Jurkat, Clone E6-1 (cell line): ENCODE data around the gene DYSF.

ENCODE experiments used
- DNase-seq: peaks from one replicate; pipeline ENCODE4 v3.0.0-alpha.2; 2011; ENCODE audit warnings: low read depth, low spot score
- H3K4me3 ChIP-seq: 2 replicates; pipeline ENCODE4 v1.5.1; 2011; ENCODE audit warnings: mild to moderate bottlenecking, low read length, control low read depth, moderate library complexity

Gene DYSF

GRCh38 chr2:71716697-71717624 lies 263.6 kb downstream of the DYSF start:
- no peak overlapping the region for H3K4me3 ChIP-seq
- no peak for DNase-seq

- DNase-seq: no peak
- no peak overlapping the region for H3K4me3 ChIP-seq
Measured at GRCh38 chr2:71718686-71719085, 265.3 kb downstream of the DYSF start.

- DNase-seq: no peak
- no peak overlapping the region for H3K4me3 ChIP-seq
Measured at GRCh38 chr2:71719520-71720282, 266.3 kb downstream of the DYSF start.

GRCh38 chr2:71720283-71720560 lies 266.9 kb downstream of the DYSF start:
- no peak overlapping the region for H3K4me3 ChIP-seq
- DNase-seq: no peak

- no peak overlapping the region for H3K4me3 ChIP-seq
- DNase-seq: no peak
Measured at GRCh38 chr2:71720596-71721361, 267.4 kb downstream of the DYSF start.

- no peak for DNase-seq
- H3K4me3 ChIP-seq: no peak overlapping the region
Measured at GRCh38 chr2:71721362-71721665, 268.0 kb downstream of the DYSF start.

GRCh38 chr2:71721669-71722068 lies 268.3 kb downstream of the DYSF start:
- no peak for DNase-seq
- H3K4me3 ChIP-seq: no peak overlapping the region

GRCh38 chr2:71722286-71722685 lies 268.9 kb downstream of the DYSF start:
- H3K4me3 ChIP-seq: no peak overlapping the region
- DNase-seq: no peak

- no peak for DNase-seq
Measured at GRCh38 chr2:71724793-71725192, 271.4 kb downstream of the DYSF start.

GRCh38 chr2:71725836-71726235 lies 272.5 kb downstream of the DYSF start:
- no peak overlapping the region for H3K4me3 ChIP-seq
- DNase-seq: no peak

More at GRCh38 chr2:71724793-71725192, 271.4 kb downstream of the DYSF start:
- no peak overlapping the region for H3K4me3 ChIP-seq

GRCh38 chr2:71727562-71727961 lies 274.2 kb downstream of the DYSF start:
- no peak overlapping the region for H3K4me3 ChIP-seq
- DNase-seq: no peak

- no peak for DNase-seq
- no peak overlapping the region for H3K4me3 ChIP-seq
Measured at GRCh38 chr2:71728036-71728435, 274.7 kb downstream of the DYSF start.

GRCh38 chr2:71730785-71731383 lies 277.5 kb downstream of the DYSF start:
- H3K4me3 ChIP-seq: no peak overlapping the region
- no peak for DNase-seq

GRCh38 chr2:71734620-71735019 lies 281.3 kb downstream of the DYSF start:
- no peak overlapping the region for H3K4me3 ChIP-seq
- no peak for DNase-seq

GRCh38 chr2:71735676-71736075 lies 282.3 kb downstream of the DYSF start:
- DNase-seq: no peak
- H3K4me3 ChIP-seq: no peak overlapping the region
